NCI-H2107 treated with DMSO at 0.1 percent for 48 hours (cell line): Measurements from ENCODE around the gene STYXL2.

Experiments used
- DNase-seq: peaks from one replicate; lab custom pipeline; 2025; ENCODE audit not compliant: unreplicated experiment; lab: John Stamatoyannopoulos, UW

Gene STYXL2

DNA sequence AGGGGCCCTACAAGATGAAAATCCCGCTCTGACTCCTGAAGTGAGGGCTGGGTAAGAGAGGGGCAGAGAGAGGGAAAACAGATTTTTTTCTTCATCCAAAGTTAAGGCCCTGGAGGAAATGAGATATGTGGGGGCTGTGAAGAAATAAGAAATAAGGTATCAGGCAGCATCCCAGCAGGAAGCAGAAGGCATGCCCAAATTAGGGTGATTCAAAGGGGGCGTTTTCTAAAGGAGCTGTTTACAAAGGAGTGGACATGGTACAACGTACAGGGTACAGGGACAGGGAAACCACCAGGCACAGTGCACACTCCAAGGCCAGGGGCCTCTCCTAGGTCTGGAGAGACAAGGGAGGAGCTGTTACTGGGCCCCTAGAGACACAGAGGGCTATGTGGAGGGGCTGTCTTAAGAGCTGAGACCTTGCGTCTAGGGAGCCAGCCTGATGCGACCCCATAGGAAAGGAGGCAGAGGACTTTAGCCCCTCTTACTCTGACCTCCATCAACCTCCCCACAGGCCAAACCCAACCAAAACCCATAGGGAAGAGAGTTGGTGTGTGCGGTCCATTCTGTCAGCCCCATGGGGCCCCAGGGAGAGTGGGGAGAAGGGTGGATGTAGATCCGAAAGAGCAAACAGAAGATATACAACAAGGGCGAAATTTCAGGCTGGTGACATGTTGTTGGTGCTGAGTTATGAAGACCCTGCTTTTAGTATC is 38.6 kb downstream of the STYXL2 start:
- DNase-seq, result no peak

GRCh38 chr1:167135281-167135840 is 41.5 kb downstream of the STYXL2 start:
- DNase-seq, result no peak

DNA sequence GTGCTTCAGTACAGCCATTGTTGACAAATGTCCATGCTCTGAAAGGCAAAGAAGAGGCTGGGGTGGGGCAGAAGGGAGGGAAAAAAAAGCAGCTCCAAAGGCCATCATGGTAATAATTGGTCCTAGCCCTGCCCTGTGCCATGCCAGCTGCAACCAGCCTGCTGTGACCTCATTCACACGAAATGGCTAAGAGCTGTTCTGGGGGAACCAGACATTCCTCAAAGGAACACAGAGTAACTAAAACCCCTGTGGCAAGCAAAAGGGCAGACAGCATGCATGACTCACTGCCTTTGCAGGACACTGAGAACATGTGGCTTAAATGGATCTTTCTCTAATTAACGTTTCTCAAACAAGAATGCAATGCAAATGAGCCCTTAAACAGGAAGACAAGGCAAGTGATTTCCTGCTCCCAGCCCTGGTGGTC is 42.3 kb downstream of the STYXL2 start:
- no peak for DNase-seq

DNA sequence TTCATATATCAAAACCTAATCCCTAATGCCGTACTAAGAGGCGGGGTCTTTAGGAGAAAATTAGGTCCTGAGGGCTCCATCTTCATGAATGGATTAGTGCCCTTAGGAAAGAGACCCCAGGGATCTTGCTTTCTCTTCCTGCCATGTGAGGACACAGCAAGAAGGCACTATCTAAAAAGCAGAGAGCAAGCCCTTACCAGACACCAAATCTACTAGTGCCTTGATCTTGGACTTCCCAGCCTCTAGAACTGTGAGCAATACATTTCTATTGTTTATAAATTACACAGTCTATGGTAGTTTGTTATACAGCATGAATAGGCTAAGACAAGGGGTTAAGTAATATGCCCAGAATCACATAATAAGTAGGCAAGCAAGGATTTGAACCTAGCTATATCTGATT is 42.9 kb downstream of the STYXL2 start:
- no peak for DNase-seq

DNA sequence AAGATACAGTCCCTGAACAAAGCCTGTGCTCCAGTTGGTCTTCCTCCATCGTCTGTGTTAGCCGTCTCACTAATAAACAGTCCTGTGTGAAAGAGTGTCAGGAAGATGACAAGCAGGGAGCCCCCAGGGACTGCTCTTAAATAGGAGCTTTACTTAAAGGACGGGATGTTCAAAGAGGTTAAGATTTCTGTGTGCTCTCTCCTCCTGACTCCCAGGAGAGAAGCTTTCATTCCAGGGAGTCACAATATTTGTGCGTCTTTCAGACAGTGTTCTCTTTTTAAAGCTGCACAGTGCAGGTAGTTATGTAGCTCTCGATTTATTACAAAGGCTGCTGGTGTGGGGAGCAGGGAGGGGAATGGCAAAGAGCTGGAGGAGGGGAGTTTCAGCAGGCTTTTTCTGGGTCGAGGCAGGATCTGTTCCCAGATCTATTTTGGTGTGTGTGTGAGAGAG is 43.5 kb downstream of the STYXL2 start:
- DNase-seq, result no peak

- no peak for DNase-seq
Observed at GRCh38 chr1:167137793-167138510, 44.1 kb downstream of the STYXL2 start.

GRCh38 chr1:167138703-167139102 is 44.8 kb downstream of the STYXL2 start:
- no peak for DNase-seq

DNA sequence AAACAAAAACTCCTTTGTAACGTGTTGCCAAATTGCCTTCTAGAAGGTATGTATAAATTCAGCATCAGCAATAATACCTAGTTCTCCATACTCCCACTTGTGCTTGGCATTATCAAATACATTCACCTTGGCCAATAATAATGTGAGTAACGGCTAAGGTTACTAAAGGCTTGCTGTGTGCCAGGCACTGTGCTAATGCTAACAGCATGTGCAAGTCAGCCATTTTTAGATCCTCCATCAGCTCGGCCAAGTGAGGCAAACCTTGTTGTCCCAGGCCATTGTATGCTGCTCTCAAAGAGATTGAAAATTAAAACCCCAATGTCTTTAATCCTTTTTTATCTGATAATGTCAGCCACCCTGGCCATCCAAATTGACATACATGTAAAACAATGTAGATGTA is 48.1 kb downstream of the STYXL2 start:
- no peak for DNase-seq
